NCI-H69 (cell line): ENCODE measurements around the gene MRPS9.

Source experiments
- DNase-seq: peaks from one replicate; lab custom pipeline; 2025; lab: John Stamatoyannopoulos, UW

Gene MRPS9

GRCh38 chr2:105037572-105038382 lies at the start of gene MRPS9:
TSS of gene MRPS9 (plus strand) at chr2:105038069. CDS start at chr2:105038093, 24 bp downstream.
- peak; percentile 95 for DNase-seq

GRCh38 chr2:105005181-105005951 lies 32.5 kb upstream of the MRPS9 start:
- peak; percentile 84 for DNase-seq

GRCh38 chr2:105007367-105007766 lies 30.5 kb upstream of the MRPS9 start:
- no peak for DNase-seq

GRCh38 chr2:105032476-105032875 lies 5.4 kb upstream of the MRPS9 start:
- no peak for DNase-seq

GRCh38 chr2:105034170-105034569 lies 3.7 kb upstream of the MRPS9 start:
- no peak for DNase-seq

GRCh38 chr2:105038383-105039061 lies 653 bp downstream of the MRPS9 start:
- peak; percentile 67 for DNase-seq

- DNase-seq: no peak
These were observed 1.7 kb downstream of the MRPS9 start for GRCh38 chr2:105039559-105039958.

GRCh38 chr2:105042189-105042588 lies 4.3 kb downstream of the MRPS9 start:
- DNase-seq: peak; percentile 94

GRCh38 chr2:105052773-105053172 lies 14.9 kb downstream of the MRPS9 start:
- peak; percentile 41 for DNase-seq

- no peak for DNase-seq
These were observed 17.7 kb downstream of the MRPS9 start for GRCh38 chr2:105055613-105056012.

GRCh38 chr2:105056245-105056644 lies 18.4 kb downstream of the MRPS9 start:
- no peak for DNase-seq

- no peak for DNase-seq
These were observed 19.1 kb downstream of the MRPS9 start for GRCh38 chr2:105057005-105057404.

- no peak for DNase-seq
These were observed 23.7 kb downstream of the MRPS9 start for GRCh38 chr2:105061560-105061959.

GRCh38 chr2:105062158-105062557 lies 24.3 kb downstream of the MRPS9 start:
- DNase-seq: no peak

- DNase-seq: no peak
These were observed 30.5 kb downstream of the MRPS9 start for GRCh38 chr2:105068387-105068786.

GRCh38 chr2:105068875-105069274 lies 31.0 kb downstream of the MRPS9 start:
- DNase-seq: no peak

- DNase-seq: peak; percentile 37
These were observed 32.4 kb downstream of the MRPS9 start for GRCh38 chr2:105070010-105070865.

GRCh38 chr2:105071379-105071778 lies 33.5 kb downstream of the MRPS9 start:
- DNase-seq: no peak

- DNase-seq: no peak
These were observed 34.2 kb downstream of the MRPS9 start for GRCh38 chr2:105072039-105072438.

GRCh38 chr2:105073591-105073990 lies 35.7 kb downstream of the MRPS9 start:
- no peak for DNase-seq

- DNase-seq: no peak
These were observed 38.3 kb downstream of the MRPS9 start for GRCh38 chr2:105076121-105076520.
